Activated T-cell treated with anti-CD3 and anti-CD28 coated beads for 1 hour (primary cell): ENCODE data around the gene RNF183.

ENCODE experiments used
- DNase-seq: peaks from one replicate; pipeline ENCODE4 v3.0.0-alpha.2; 2020; ENCODE audit warnings: low read depth

Gene RNF183, protein sequence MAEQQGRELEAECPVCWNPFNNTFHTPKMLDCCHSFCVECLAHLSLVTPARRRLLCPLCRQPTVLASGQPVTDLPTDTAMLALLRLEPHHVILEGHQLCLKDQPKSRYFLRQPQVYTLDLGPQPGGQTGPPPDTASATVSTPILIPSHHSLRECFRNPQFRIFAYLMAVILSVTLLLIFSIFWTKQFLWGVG

GRCh38 chr9:113302792-113303418 lies at the start of gene RNF183:
TSS of gene RNF183 (minus strand) at chr9:113303376. CDS start at chr9:113298184, 5,192 bp downstream.
- no peak for DNase-seq

GRCh38 chr9:113352411-113352810 lies 49.2 kb upstream of the RNF183 start:
- no peak for DNase-seq

- DNase-seq, result no peak
Measured at GRCh38 chr9:113352006-113352405, 48.8 kb upstream of the RNF183 start.

GRCh38 chr9:113350937-113351336 lies 47.8 kb upstream of the RNF183 start:
- DNase-seq, result no peak

DNA sequence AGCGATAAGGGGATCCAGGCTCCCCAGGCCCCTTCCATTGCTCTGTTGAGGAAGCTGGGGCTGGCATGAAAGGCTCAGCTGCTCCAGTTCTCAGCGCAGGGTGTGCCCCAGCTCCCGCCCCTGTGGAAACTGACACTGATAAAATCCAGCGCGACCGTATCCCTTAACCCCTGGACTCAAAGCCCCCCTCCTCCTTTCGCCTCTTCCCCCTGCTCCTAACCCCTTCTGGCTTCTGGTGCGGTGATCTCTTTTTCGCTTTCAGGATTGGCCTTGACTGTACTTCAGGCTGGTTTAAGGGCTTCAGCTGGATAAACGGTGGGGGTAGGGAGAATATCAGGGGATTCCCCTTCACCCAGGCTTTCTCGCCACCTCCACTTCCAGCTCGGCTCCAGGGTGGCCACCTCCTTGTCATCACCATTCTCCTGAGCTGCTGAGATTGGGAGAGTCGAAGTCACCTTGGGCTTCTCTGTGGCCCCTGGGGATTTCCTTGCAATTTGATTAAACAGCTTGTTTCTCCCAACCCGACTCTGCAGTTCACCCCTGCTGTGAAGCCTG lies 47.0 kb upstream of the RNF183 start:
- no peak for DNase-seq

DNA sequence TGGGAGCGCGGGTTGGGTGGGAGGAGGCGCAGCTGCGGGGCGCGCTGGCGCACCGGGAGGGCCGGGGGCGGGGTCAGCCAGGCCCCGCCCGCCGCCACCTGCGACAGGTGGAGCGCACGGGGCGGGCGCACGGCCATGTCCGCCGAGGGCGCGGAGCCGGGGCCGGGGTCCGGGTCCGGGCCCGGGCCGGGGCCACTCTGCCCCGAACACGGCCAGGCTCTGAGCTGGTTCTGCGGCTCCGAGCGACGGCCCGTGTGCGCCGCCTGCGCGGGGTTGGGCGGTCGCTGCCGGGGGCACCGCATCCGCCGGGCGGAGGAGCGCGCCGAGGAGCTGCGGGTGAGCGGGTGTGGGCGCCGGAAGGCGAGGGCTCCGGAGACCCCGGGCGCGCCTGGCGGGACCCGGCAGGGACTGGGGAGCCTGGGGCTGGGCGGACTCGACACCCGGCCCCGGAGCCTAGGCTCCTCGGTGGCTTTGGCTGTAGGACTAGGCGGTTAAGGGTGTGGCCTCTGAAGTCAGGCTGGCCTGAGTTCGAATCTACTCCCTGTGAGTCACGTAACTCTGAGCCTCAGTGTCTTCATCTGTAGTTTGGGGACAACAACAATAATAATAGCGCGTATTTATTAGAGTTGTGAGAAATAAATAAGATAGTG lies 46.4 kb upstream of the RNF183 start, which contains the start of gene BSPRY:
Gene BSPRY (plus strand): TSS at position 97 of the 650 bp plus-strand sequence. CDS start 39 bp downstream, at position 136.
- DNase-seq, result no peak

GRCh38 chr9:113349066-113349444 lies 45.9 kb upstream of the RNF183 start:
- no peak for DNase-seq

GRCh38 chr9:113348437-113348836 lies 45.3 kb upstream of the RNF183 start:
- no peak for DNase-seq

DNA sequence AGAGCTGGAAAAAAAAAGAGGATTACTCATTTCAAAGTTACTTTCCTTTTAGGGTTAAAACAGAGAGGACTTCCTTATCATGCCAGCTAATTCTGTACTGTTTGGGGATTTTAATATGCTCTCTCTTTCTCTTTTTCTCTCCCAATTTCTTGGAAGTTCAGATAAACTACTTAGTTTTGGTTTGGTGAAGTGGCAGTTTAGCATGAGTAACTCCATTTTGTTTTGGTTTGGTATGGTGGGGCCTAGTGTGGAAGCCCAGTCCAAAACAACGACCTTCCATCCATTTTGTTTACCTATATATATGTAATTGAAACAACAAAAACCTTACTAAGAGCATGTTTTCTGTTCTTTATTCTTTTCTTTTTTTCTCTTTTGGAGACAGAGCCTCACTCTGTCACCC lies 42.5 kb upstream of the RNF183 start:
- no peak for DNase-seq

DNA sequence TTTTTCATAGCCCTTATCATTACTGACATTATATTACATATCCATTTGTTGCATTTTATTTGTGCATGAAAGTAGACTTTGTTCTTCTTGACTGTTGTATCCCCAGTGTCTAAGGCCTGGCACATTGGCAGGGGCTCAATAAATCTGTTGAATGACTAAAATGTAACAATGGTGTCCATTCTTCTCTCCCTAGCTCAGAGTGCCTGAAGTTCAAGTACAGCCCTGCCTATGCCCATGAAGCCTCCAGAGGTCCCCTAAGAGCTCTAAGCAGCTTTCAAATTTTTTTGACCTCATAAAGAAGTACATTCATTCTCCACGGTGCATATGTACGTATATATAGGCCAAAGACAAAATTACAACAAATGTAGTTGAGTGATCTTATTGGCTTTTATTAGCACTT lies 42.0 kb upstream of the RNF183 start:
- no peak for DNase-seq

DNA sequence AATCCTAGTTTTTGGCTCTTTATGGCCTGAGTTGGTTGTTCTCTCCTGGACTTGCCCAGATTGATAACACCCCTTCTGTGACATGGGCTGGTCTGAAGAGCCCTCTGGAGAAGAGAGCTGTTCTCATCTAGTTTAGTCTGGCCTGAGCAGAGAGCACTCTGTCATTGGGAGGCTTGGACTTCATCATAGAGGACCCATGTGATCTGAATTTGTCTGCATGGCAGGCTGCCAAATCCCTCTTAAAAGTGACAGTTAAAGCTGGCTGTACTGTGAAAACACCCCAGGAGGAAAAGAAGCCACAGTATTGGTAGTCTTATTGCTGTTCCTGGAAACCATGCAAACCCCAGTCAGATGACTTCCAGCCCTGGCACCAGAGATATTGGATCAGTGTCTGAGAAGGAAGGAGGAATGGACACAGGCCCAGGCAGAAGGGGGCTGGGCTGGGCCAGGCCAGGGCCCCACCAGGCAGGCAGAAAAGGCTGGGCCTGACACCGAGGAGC lies 40.6 kb upstream of the RNF183 start:
- DNase-seq, result no peak

DNA sequence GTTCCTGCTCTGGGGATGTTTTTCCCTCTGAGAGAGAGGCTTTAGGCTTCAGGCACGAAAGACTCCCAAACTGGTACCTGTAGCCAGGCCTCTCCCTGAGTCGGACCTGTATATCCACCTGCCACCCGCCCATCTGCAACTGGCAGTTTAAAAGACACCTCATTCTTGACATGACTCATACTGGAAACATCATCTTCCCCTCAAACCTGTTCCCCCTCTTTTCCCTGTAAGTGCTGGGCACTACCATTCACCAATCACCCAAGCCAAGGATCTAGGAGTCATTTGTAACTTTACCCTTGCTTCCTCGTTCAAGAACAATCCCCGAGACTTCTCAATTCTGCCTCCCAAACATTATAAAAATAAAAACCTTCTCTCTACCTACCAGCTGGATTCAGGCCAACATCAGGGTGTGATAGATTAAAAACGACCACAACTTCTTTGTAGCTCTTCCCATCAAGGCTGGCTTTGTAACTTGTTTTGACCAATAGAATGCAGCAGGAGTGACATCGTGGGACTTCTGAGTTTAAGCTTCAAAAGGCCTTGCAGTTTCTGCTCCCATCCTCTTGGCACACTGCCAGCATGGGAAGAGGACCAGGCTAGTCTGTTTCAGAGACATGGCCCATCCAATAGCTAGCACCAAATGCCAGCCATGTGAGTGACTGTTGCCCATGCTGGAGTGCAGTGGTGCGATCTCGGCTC lies 38.7 kb upstream of the RNF183 start:
- no peak for DNase-seq

DNA sequence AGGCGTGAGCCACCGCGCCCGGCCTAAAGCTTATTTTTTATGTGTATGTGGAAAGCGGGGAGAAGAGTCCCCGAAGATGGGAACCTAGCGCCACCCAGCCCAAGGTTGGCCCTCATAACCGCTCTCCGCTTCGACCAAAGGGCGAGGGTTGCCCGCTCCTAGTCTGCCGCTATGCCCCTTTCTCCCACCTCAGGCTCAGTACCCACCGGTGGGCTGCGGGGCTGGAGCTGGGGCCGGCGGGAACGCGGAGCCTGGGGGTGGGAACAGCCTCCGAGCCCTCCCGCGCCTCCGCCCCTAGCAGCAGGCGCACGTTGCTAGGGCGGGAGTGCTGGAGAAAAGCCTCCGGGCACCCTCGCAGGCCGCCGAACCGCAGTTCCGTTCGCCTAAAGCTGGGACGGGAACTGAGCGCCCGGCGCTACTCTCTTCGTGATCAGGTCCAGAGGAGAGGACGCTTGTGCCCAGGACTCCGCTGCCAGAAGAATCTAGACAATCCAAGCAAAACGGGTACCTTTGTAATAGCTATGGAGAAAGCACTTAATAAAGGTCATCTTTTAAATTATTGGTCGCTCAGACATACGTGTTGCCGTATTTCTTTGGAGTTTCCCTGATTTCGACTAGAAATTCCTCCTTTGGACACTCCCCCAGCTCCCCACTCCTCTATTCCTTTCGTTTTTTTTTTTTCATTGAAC lies 37.0 kb upstream of the RNF183 start, which contains the start of gene WDR31:
Gene WDR31 (minus strand): TSS at position 265 of the 689 bp plus-strand sequence. CDS start 8,253 bp downstream, outside the sequence.
- DNase-seq, result peak; percentile 68

- DNase-seq, result no peak
Measured at GRCh38 chr9:113337714-113338113, 34.5 kb upstream of the RNF183 start.

DNA sequence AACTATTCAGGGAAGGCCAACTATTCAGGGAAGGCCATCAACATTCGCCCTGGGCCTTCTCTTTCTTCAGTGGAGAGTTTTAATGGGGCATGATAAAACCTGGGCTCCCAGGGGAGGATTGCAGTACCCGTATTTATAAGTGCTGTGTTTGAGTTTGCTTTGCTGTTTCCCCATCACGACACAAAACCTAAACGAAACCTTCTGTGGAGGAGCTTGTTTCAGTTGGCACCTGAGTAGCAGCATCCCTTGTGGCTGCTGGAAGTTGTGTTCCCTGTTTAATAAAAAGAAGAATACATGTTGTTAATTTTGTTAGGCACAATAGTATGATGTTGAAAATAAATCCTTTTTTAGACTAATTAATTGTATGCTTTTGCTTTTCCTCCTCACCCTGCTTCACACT lies 28.6 kb upstream of the RNF183 start:
- no peak for DNase-seq

DNA sequence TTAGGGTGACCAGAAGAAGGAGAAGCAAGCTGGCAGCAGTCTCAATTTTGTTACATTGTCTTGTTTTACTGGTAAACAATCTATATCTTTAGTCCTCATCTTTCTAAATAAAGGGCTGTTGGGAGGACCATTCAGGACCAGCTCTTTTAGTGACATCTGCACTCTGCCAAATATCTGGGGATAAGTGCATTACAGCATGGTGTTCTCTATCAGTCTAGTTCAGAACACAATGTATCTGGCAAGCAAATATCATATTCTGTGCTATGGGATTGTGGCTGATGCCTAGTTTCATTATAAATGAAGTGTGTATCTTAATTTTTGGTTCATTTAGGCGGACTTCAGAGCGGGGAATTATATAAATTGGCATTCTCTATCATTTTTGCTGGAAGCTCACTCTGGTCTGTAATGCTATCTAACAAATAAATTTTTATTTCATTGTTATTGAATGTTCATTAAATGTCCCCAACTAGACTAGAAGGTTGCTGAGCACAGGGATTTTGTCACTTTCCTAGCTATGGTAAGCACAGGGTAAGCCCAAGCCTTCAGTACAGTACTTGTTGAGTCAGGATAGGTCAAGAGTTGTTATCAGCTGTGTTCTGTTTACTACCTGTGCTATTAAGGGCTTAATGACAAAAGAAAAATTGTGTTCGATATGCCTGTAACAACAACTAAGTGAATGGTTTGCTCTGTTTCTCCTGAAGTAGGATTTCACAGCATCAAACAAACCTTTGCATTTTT lies 25.0 kb upstream of the RNF183 start:
- DNase-seq, result no peak

DNA sequence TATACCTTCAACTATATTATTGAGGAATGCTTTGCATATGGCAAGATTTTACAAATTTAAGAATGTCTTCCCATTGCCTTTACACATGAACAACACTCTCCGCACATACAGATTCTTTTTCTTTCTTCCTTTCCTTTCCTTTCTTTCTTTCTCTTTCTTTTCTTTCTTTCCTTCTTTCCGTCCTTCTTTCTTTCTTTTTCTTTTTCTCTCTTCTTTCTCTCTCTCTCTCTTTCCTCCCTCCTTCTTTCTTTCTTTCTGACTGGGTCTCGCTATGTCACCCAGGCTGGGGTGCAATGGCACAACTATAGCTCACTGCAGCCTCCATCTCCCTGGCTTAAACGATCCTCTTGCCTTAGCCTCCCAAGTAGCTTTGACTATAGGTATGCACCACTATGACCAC lies 23.1 kb upstream of the RNF183 start:
- no peak for DNase-seq

- DNase-seq, result no peak
Measured at GRCh38 chr9:113322671-113323070, 19.5 kb upstream of the RNF183 start.

- DNase-seq, result no peak
Measured at GRCh38 chr9:113320051-113320450, 16.9 kb upstream of the RNF183 start.

DNA sequence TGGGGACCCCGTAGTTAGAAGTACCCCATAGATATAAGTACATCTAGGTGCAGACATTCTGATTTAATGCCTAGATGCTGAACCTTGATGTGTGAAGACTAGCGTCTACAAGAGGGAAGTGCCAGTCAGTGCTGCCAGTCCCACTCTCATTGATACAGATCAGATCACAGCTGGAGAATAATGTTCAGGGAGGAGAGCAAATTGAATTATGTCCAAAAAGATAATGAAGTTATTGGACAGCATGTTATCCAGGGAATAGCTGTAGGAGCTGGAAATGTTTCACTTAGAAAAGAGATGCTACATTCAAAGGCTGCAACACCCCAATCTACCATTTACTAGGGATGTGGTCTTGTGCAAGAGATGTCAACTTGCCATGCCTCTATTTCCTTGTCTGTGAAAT lies 15.9 kb upstream of the RNF183 start:
- no peak for DNase-seq

DNA sequence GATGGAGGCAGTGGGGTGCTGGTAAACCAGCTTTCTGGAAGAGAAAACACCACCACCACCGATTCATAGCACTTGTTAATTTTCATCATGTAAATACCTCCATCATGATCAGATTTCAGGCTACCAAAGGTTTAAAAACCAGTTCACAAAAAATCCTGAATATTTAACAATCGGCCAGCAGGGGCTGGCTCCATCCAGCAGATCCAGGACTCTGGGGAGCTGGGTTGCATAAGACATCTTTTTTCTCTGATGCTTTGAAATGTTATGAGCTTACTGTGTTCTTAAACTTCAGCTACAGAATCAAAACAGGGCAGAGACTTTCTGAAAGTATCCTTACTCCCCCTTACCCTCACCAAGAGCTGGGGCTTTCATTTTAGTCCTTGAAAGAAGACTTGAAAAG lies 14.6 kb upstream of the RNF183 start:
- no peak for DNase-seq
